Body of pancreas (tissue), 4 donors: ENCODE results near the gene NCK1.

Experiments
- CTCF ChIP-seq, 7 experiments: fragments of 450-650 bp in 4 of 7; fragments of 200-600 bp in 3 of 7; sonication (generic) in 3 of 7; IDR thresholded peaks; one replicate each; pipeline ENCODE4 v1.5.1; 2016 to 2019; ENCODE audit warnings: antibody characterized with exemption in 7 of 7
- POLR2A ChIP-seq, 3 donors: fragments of 450-650 bp; IDR thresholded peaks; one replicate each; pipeline ENCODE4 v1.6.1; 2016; ENCODE audit warnings: antibody characterized with exemption in 3 of 3, mild to moderate bottlenecking in 2 of 3

- no peak for TF ChIP-seq CTCF (IDR thresholded peaks at IDR 0.05)
- TF ChIP-seq POLR2A (IDR thresholded peaks at IDR 0.05), result no peak
Measured at GRCh38 chr3:136929977-136930670, 68.1 kb downstream of the NCK1 start.
